Uterus (tissue), 2 donors: ENCODE results near the gene MAT2B.

Experiments
- POLR2A ChIP-seq, 2 donors: fragments of 450-650 bp; IDR thresholded peaks; one replicate each; pipeline ENCODE4 v1.6.1; 2016; ENCODE audit warnings: antibody characterized with exemption in 2 of 2, mild to moderate bottlenecking in 1 of 2, moderate library complexity in 1 of 2
- TF ChIP-seq, protein P1 (sequence below), 4 experiments: fragments of 200-600 bp in 2 of 4; fragments of 450-650 bp in 2 of 4; sonication (generic) in 2 of 4; IDR thresholded peaks; one replicate each; pipeline ENCODE4 v1.5.1; 2016 to 2019; ENCODE audit warnings: antibody characterized with exemption in 4 of 4, mild to moderate bottlenecking in 2 of 4, moderate library complexity in 1 of 4

- TF ChIP-seq, protein P1, sequence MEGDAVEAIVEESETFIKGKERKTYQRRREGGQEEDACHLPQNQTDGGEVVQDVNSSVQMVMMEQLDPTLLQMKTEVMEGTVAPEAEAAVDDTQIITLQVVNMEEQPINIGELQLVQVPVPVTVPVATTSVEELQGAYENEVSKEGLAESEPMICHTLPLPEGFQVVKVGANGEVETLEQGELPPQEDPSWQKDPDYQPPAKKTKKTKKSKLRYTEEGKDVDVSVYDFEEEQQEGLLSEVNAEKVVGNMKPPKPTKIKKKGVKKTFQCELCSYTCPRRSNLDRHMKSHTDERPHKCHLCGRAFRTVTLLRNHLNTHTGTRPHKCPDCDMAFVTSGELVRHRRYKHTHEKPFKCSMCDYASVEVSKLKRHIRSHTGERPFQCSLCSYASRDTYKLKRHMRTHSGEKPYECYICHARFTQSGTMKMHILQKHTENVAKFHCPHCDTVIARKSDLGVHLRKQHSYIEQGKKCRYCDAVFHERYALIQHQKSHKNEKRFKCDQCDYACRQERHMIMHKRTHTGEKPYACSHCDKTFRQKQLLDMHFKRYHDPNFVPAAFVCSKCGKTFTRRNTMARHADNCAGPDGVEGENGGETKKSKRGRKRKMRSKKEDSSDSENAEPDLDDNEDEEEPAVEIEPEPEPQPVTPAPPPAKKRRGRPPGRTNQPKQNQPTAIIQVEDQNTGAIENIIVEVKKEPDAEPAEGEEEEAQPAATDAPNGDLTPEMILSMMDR (IDR thresholded peaks at IDR 0.05): no peak
- no peak for TF ChIP-seq POLR2A (IDR thresholded peaks at IDR 0.05)
Measured at GRCh38 chr5:163502521-163502920, 2.9 kb upstream of the MAT2B start.
